HG02852 (cell line): ENCODE measurements around the gene SLC26A6.

Source experiments
- ATAC-seq: cut with Tn5 transposase; IDR thresholded peaks from one replicate; pipeline ENCODE4 v1.9.1; 2021; ENCODE audit warnings: mild to moderate bottlenecking, moderate library complexity; ENCODE audit not compliant: unreplicated experiment

The SLC26A6 gene, protein sequence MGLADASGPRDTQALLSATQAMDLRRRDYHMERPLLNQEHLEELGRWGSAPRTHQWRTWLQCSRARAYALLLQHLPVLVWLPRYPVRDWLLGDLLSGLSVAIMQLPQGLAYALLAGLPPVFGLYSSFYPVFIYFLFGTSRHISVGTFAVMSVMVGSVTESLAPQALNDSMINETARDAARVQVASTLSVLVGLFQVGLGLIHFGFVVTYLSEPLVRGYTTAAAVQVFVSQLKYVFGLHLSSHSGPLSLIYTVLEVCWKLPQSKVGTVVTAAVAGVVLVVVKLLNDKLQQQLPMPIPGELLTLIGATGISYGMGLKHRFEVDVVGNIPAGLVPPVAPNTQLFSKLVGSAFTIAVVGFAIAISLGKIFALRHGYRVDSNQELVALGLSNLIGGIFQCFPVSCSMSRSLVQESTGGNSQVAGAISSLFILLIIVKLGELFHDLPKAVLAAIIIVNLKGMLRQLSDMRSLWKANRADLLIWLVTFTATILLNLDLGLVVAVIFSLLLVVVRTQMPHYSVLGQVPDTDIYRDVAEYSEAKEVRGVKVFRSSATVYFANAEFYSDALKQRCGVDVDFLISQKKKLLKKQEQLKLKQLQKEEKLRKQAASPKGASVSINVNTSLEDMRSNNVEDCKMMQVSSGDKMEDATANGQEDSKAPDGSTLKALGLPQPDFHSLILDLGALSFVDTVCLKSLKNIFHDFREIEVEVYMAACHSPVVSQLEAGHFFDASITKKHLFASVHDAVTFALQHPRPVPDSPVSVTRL

DNA sequence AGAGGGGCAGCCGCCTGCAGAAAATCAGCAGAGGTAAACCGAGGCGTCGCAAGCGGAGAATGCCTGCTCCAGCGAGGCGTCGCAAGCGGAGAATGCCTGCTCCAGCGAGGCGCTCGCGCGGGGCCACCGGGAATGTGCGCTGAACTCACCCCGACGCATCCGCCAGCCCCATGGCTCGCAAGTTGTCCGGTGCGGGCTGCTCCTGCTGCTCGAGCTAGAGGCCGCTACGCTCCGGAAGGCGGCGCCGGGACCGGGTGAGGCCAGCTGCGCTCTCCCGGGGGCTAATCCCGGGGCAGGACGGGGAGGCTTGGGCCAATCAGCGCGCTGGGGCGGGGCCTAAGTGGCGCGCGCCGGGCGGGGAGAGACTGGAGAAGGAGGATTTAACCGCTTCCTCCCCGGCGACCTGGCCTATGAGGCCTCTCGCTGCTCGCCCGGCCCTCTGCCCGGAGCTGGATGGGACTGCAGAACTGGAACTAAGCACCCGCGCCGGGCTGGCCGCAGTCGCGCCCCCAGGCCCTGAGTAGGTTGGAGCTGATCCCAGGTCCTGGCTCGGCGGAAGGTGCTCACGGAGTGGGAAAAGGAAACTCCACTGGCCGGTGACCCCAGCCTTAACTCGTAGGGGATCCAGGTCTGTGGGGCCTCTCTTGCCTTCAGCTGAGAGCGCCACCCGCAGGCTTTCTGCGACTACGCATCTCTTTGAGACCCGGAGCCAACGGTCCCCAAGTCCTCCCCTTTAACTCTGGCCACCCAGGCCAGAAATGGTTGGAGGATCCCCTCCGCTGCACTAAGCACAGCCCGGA, at the start of gene SLC26A6:
Gene SLC26A6 (minus strand): TSS at position 240 of the 800 bp plus-strand sequence. CDS start 68 bp downstream, at position 172.
- peak; percentile 91 for ATAC-seq

GRCh38 chr3:48684480-48685143, 49.4 kb upstream of the SLC26A6 start:
- no peak for ATAC-seq

DNA sequence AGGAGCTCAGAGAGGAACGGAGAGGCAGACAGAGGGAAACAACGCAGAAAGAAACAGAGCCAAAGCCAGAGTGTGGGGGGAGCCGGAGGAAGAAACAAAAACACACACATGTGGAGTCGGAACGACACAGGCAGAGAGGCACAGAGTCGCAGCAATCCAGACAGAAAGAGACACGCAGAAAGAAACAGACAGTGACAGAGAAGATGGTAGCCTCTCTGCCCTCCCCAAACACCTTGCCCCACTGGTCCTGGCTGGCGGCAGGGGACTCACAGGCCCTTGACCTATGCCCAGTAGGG, 48.7 kb upstream of the SLC26A6 start:
- ATAC-seq: no peak

DNA sequence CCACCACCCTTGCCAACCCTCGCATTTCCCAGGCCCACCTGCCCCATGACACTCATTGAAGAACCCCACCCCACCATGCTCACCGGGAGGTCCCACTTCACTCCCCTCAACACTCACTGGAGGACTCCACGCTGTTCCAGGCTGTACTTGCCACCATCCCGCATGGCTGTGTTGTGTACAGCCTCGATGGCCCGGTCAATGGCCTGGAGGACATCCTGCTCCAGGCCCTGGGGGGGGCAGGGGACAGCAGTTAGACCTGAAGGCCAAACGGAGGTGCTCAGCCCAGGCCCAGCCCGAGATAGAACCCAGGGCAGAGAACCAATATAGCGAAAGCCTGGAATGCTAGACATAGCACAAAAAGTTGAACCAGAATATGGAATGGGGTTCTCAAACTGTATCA, 47.5 kb upstream of the SLC26A6 start:
- ATAC-seq: no peak

- no peak for ATAC-seq
Measured at GRCh38 chr3:48681974-48682610, 46.8 kb upstream of the SLC26A6 start.

DNA sequence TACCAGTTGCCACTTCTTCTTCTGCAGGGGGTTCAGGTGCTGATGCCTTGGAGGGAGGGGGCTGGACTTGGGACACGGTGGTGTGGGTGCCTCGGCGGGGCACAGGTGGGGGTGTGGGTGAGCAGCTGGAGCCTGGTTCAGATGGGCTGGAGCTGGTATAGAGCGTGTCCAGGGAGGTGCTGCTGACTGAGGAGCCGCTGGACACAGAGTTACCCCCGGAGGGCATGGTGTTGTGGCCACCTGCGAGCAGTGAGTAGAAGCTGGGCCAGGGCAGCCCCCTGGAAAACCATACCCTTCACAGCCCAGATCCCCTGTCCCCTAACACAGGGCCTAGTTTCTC, 46.2 kb upstream of the SLC26A6 start:
- no peak for ATAC-seq

GRCh38 chr3:48680811-48681540, 45.7 kb upstream of the SLC26A6 start:
- ATAC-seq: no peak

GRCh38 chr3:48679411-48680391, 44.4 kb upstream of the SLC26A6 start:
- no peak for ATAC-seq

GRCh38 chr3:48678566-48679380, 43.5 kb upstream of the SLC26A6 start:
- ATAC-seq: no peak

- no peak for ATAC-seq
Measured at GRCh38 chr3:48678056-48678455, 42.8 kb upstream of the SLC26A6 start.

- ATAC-seq: no peak
Measured at GRCh38 chr3:48674505-48674904, 39.2 kb upstream of the SLC26A6 start.

DNA sequence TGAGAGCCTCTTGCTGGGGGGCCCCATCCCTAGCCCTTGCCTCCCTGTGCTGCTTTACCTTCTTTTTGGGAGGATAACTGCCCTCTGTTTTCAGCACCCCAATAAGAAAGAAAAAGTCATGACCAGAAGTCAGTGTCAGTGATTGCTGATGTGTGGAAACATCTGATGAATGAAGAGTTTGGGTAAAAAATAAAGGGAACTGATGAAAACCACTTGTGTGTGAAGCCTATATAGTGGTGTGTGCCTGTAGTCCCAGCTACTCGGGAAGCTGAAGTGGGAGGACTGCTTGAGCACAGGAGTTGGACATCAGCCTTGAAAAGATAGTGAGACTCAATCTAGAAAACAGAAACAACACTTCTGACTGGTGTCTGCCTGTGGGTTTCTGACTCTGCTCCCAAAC, 37.3 kb upstream of the SLC26A6 start:
- no peak for ATAC-seq

DNA sequence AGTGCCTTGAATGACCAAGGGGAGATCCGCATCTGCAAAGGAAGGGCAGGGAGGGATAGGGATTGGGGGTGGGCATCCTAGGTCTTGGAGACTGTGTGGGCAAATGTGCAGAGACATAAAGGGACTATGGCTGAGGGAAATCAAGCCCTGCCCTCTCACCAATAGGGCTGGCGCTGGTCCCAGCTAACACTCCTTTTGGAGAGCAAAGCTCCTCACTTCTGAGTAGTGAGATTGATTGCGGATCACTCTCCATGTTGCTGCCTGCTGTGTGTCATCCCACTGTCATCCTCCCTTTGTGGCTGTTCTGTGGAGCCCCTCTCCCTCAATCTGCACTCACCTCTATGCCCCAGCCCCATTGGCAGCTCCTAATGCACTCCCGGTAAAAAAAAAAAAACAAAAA, 29.7 kb upstream of the SLC26A6 start:
- ATAC-seq: no peak

- ATAC-seq: no peak
Measured at GRCh38 chr3:48664313-48664644, 29.0 kb upstream of the SLC26A6 start.

GRCh38 chr3:48663489-48664312, 28.4 kb upstream of the SLC26A6 start:
- ATAC-seq: peak; percentile 93

DNA sequence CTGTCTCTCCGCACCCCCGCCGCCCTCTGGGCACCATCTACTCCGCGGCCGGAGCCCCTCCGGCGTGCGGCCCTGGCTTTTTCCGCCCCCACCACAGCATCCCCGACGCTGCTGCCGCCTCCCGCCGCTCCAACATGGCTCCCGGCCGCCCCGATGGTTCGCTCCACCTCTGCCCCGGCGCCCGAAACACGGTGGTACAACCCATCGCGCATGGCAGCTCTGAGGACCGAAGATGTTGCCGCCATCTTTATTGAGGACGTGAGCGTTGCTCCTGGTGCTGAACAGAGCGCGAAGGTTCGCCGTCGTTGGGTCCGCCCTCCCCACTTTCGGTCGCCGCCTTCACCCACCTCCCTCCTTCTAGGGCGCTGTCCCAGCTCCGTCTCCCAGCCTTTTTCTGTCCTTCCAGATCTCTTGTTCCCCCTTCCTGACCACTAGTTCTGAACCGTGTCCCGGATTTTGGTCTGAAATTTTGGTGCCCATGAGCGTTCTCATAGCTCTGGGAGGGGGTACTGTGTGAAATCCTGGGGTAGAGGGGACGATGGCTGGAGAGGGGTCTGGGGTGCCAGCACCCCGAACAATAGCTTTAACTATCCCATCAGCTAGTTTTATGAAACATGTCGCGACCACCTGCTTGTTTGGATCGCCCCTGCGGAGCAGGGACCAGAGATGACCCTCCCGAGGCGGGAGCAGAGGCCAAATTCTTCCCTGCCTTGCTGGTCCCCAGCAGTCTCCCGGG, 27.7 kb upstream of the SLC26A6 start, which contains the start of gene CELSR3:
Gene CELSR3 (minus strand): TSS at position 134 of the 736 bp plus-strand sequence. CDS start 252 bp downstream, outside the sequence.
- ATAC-seq: no peak
